ENCODE data around the gene VWA1.

DNA sequence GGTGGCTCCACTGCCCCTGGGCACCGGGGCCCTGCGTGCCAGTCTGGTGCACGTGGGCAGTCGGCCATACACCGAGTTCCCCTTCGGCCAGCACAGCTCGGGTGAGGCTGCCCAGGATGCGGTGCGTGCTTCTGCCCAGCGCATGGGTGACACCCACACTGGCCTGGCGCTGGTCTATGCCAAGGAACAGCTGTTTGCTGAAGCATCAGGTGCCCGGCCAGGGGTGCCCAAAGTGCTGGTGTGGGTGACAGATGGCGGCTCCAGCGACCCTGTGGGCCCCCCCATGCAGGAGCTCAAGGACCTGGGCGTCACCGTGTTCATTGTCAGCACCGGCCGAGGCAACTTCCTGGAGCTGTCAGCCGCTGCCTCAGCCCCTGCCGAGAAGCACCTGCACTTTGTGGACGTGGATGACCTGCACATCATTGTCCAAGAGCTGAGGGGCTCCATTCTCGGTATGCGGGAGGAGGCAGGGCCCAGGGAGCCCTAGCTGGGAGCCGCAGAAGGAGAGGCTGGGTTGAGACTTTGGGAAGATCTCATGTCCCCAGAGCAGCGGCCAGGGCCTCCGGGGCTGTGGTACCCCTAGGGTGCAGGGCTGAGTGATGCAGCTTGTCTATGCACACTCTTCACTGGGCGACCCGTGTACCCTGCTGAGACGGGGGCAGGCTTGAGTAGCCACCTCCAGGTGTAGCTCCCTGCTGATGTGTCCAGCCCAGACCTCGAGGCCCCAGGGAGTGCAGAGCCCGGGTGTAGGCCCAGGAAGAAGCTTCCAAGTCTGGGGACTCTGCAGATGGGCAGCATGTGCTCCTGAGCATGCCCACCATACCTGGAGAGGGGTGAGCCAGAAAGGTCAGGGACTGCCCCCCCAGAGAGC is 1.8 kb downstream of the VWA1 start:
- TF ChIP-seq POLR2A (IDR thresholded peaks at IDR 0.05) = no peak
- TF ChIP-seq, protein P1, sequence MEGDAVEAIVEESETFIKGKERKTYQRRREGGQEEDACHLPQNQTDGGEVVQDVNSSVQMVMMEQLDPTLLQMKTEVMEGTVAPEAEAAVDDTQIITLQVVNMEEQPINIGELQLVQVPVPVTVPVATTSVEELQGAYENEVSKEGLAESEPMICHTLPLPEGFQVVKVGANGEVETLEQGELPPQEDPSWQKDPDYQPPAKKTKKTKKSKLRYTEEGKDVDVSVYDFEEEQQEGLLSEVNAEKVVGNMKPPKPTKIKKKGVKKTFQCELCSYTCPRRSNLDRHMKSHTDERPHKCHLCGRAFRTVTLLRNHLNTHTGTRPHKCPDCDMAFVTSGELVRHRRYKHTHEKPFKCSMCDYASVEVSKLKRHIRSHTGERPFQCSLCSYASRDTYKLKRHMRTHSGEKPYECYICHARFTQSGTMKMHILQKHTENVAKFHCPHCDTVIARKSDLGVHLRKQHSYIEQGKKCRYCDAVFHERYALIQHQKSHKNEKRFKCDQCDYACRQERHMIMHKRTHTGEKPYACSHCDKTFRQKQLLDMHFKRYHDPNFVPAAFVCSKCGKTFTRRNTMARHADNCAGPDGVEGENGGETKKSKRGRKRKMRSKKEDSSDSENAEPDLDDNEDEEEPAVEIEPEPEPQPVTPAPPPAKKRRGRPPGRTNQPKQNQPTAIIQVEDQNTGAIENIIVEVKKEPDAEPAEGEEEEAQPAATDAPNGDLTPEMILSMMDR (IDR thresholded peaks at IDR 0.05) = no peak
